T-cell (primary cell): ENCODE results near the gene CD34. TPM values are rescaled to one million over a fixed set of nuclear protein-coding genes. Genes with fewer than 3 reads are reported as not detected.

Experiments used
- ATAC-seq, 4 experiments: fragments of 200-7000 bp in 3 of 4; fragments of 150-1000 bp in 1 of 4; cut with Tn5 transposase; replicated peaks in 1 of 4; 1 replicate in 3 of 4; 2 replicates in 1 of 4; pipeline ENCODE4 v1.10.0; 2021; ENCODE audit warnings: moderate library complexity in 3 of 4, mild to moderate bottlenecking in 2 of 4, moderate number of reproducible peaks in 1 of 4
- CTCF ChIA-PET, 2 donors: fragments of 300-600 bp; sonication (Branson Sonifier 250); formaldehyde crosslinking; loops; one replicate each; lab custom pipeline; 2022; ENCODE audit warnings: antibody characterized with exemption in 2 of 2; lab: Charles Lee
- POLR2A ChIA-PET, 2 donors: fragments of 300-600 bp; sonication (Branson Sonifier 250); formaldehyde crosslinking; loops; one replicate each; lab custom pipeline; 2022; ENCODE audit warnings: antibody characterized with exemption in 2 of 2; lab: Charles Lee
- DNase-seq, 35 experiments: peaks; one replicate each; pipeline versions ENCODE4 v3.0.0 to v3.0.0-alpha.2; 2013 to 2023
- H3K27ac ChIP-seq: one replicate; pipeline ENCODE4 v1.5.1; 2013; ENCODE audit warnings: low read length
- H3K27me3 ChIP-seq, 2 experiments: replicated peaks in 1 of 2; 1 replicate in 1 of 2; 2 replicates in 1 of 2; pipeline versions ENCODE4 v1.6.1 to v1.7.0; 2013; ENCODE audit warnings: low read length in 1 of 2, mixed read lengths in 1 of 2; ENCODE audit not compliant: control insufficient read depth in 2 of 2, insufficient read depth in 2 of 2; ENCODE audit errors: extremely low read depth in 1 of 2
- H3K36me3 ChIP-seq, 2 donors: 1 replicate in 1 of 2; 2 replicates in 1 of 2; pipeline versions ENCODE4 v1.6.1 to v1.7.0; 2013; ENCODE audit warnings: low read length in 1 of 2; ENCODE audit not compliant: control insufficient read depth in 2 of 2, insufficient read depth in 1 of 2; ENCODE audit errors: extremely low read depth in 1 of 2
- H3K4me1 ChIP-seq, 2 experiments: 1 replicate in 1 of 2; 2 replicates in 1 of 2; pipeline versions ENCODE4 v1.6.1 to v1.7.0; 2013; ENCODE audit warnings: low read length in 2 of 2, mixed read lengths in 1 of 2; ENCODE audit not compliant: insufficient read depth in 2 of 2, control insufficient read depth in 1 of 2; ENCODE audit errors: extremely low read depth in 1 of 2
- H3K4me3 ChIP-seq, 2 donors: 1 replicate in 1 of 2; 2 replicates in 1 of 2; pipeline versions ENCODE4 v1.5.1 to v1.7.0; 2013; ENCODE audit warnings: mild to moderate bottlenecking in 2 of 2, low read length in 1 of 2, moderate library complexity in 1 of 2; ENCODE audit not compliant: control insufficient read depth in 1 of 2; ENCODE audit errors: extremely low read depth in 1 of 2
- H3K9me3 ChIP-seq: 2 replicates; pipeline ENCODE4 v1.7.0; 2013
- H3K27ac Mint-ChIP-seq, 2 donors: one replicate each; pipeline ENCODE4 v1.8.0; 2020 to 2021; ENCODE audit warnings: mild to moderate bottlenecking in 2 of 2, mixed read lengths in 2 of 2
- H3K27me3 Mint-ChIP-seq, 2 donors: one replicate each; pipeline ENCODE4 v1.8.0; 2021 to 2022; ENCODE audit warnings: mixed read lengths in 2 of 2
- H3K36me3 Mint-ChIP-seq: one replicate; pipeline ENCODE4 v1.8.0; 2021; ENCODE audit warnings: mixed read lengths
- H3K4me1 Mint-ChIP-seq, 3 donors: one replicate each; pipeline ENCODE4 v1.8.0; 2020 to 2022; ENCODE audit warnings: mixed read lengths in 3 of 3, mild to moderate bottlenecking in 1 of 3
- H3K4me3 Mint-ChIP-seq, 3 donors: one replicate each; pipeline ENCODE4 v1.8.0; 2020 to 2022; ENCODE audit warnings: mild to moderate bottlenecking in 3 of 3, mixed read lengths in 3 of 3, moderate library complexity in 3 of 3
- H3K9me3 Mint-ChIP-seq, 3 donors: one replicate each; pipeline ENCODE4 v1.8.0; 2020 to 2022; ENCODE audit warnings: mixed read lengths in 3 of 3
- WGBS: methylation state at CpG from one replicate; pipeline ENCODE4 v1.1.5; 2013; ENCODE audit warnings: missing lambda C conversion rate; ENCODE audit not compliant: insufficient coverage; 5-methylcytosine and 5-hydroxymethylcytosine counted together
- total RNA-seq, 35 experiments: library from RNA in 6 of 35; stranded (reverse) in 6 of 35; fragments of 120-200 nt in 1 of 35; gene quantifications; one replicate each; pipeline versions ENCODE4 v1.2.1 to v1.2.4 and lab custom pipeline; 2013 to 2026

CD34 gene
- total RNA-seq, 5 donors from 2014 or later (not counting 1 experiment from before 2014, with no cell fraction given), result 0.57 to 1.6 (median 0.83) TPM

DNA sequence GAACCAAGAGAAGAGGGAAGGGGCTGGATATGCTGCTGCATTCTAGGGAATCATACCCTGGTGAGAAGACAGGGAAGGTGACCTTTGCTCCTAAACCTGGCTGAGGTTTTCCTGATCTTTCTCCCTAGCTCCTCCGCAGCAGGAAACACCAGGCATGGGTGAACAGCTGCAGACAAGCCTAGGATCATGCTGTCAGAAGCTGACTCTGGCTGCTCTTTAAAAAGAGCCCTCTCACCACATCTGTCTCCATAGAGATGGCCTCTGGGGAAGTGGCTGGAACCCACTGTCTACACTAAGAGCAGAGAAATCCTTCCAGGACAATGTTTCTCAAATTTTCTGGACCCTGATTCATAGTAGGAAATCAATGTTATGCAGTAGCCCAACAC, 57.6 kb downstream of the CD34 start:
- Histone ChIP-seq H3K9me3 (no peaks in the 10 kb centered on the region), H3K4me3 (no peak overlapping the region), H3K36me3 (peaks cover 0 to 23% of the 10 kb centered on the region in 2 donors), H3K27ac (no peak overlapping the region), H3K4me1 (peaks cover 5 to 65% of the 10 kb centered on the region in 2 experiments), H3K27me3 (no peaks in the 10 kb centered on the region)
- ChIA-PET CTCF (no interaction called here), POLR2A (no interaction called here)
- ATAC-seq (no peak), DNase-seq (no peak)
- H3K4me1 Mint-ChIP-seq, result peaks cover 87 to 92% (median 91%) of the 10 kb centered on the region in 3 donors
- no peaks in the 10 kb centered on the region for H3K27me3 Mint-ChIP-seq
- peak overlapping the region; percentile 58 to 78 for H3K27ac Mint-ChIP-seq
- peak overlapping the region in 1 of 3 donors; percentile 59 for H3K4me3 Mint-ChIP-seq
- no peaks in the 10 kb centered on the region for H3K9me3 Mint-ChIP-seq
- peaks cover 39% of the 10 kb centered on the region for H3K36me3 Mint-ChIP-seq
- WGBS, result no CpG with 5 or more reads among the region's 1 CpG

DNA sequence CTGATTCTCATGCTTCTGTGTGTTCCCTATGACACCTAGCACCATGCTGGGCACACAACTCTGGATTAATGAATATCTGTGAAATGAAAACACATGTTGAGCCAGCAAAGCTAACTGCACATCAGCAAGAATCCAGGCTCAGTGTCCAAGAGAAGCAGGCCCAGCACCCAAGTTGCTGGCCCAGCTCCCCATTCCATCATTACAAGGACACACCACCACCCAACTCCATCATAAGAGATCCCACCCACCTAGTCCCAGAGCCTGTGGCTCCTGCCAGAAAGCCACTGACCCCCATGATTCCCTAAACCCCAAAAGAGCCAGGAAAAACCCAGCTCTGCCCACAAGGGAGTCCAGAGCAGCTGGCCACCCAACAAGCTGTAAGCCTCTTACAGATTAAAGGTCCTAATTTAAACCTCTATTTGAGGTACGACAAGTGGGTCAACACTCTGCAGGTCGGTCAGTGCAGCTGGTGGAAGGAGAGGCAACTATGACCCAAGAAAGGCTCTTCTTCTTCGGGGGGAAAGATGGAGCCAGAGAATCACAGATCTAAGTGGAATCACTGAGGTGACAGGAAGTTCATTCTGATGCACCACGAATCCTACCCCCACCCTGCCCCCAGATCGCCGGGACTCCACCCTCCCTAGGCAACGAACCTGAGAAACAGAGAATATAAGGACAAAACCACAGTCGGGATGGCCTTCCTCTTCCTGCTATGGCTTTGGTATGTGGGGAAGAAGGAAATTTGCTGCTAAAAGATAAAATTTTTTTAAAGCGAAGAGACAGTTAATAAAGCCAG, 58.2 kb downstream of the CD34 start:
- Mint-ChIP-seq H3K36me3 (peaks cover 42% of the 10 kb centered on the region), H3K4me3 (peak overlapping the region in 2 of 3 donors; percentile 25 to 59), H3K9me3 (no peaks in the 10 kb centered on the region), H3K27me3 (no peaks in the 10 kb centered on the region), H3K27ac (peak overlapping the region; percentile 58 to 78), H3K4me1 (peaks cover 93 to 97% (median 95%) of the 10 kb centered on the region in 3 donors)
- WGBS, result 60% methylated on average over 1 of the region's 9 CpGs
- H3K27ac ChIP-seq, result no peak overlapping the region
- ATAC-seq, result peak in 3 of 4 experiments; percentile 33 to 58 (median 39)
- ChIA-PET CTCF (interaction anchor here in 1 of 2 donors (1.1 kb wide), 1 partner anchor 32 kb away, joined by 3 read pairs; no protein-coding TSS in a partner anchor), POLR2A (no interaction called here)
- no peak overlapping the region for H3K4me3 ChIP-seq
- H3K9me3 ChIP-seq, result no peaks in the 10 kb centered on the region
- no peaks in the 10 kb centered on the region for H3K27me3 ChIP-seq
- peaks cover 7 to 71% of the 10 kb centered on the region in 2 experiments for H3K4me1 ChIP-seq
- no peak for DNase-seq
- peaks cover 0 to 23% of the 10 kb centered on the region in 2 donors for H3K36me3 ChIP-seq

DNA sequence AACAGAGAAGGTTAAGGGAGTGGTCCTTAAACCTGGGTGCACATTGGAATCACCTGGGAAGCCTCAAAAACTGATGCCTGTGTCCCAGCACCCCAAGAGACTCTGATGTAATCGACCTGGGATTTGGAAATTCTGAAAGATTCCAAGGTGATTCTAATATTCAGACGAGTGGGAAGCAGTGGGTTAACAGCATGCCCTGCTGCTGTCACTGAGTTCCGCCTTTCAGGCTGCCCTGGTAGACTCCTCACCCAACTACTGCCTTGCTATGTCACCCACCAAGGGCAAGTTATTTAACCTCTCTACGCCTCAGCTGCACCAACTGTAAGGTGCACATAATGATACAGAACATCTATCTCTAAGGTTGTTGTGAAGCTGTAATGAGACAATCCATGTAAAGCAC, 59.2 kb downstream of the CD34 start:
- Histone ChIP-seq H3K9me3 (no peaks in the 10 kb centered on the region), H3K4me1 (peaks cover 7 to 69% of the 10 kb centered on the region in 2 experiments), H3K27me3 (no peaks in the 10 kb centered on the region), H3K36me3 (peaks cover 0 to 16% of the 10 kb centered on the region in 2 donors), H3K4me3 (no peak overlapping the region), H3K27ac (no peak overlapping the region)
- ATAC-seq (no peak), DNase-seq (peak in 1 of 35 experiments; percentile 16)
- H3K4me1 Mint-ChIP-seq, result peaks cover 93 to 94% (median 93%) of the 10 kb centered on the region in 3 donors
- WGBS, result no CpG with 5 or more reads among the region's 4 CpGs
- H3K27ac Mint-ChIP-seq, result peak overlapping the region; percentile 52 to 53
- CTCF ChIA-PET, result interaction anchor here (0.6 to 1.1 kb wide), 2 partner anchors 24 to 33 kb away, joined by 3 to 5 read pairs; no protein-coding TSS in a partner anchor
- H3K36me3 Mint-ChIP-seq, result peaks cover 43% of the 10 kb centered on the region
- H3K9me3 Mint-ChIP-seq, result no peaks in the 10 kb centered on the region
- no peaks in the 10 kb centered on the region for H3K27me3 Mint-ChIP-seq
- H3K4me3 Mint-ChIP-seq, result peak overlapping the region in 1 of 3 donors; percentile 59
- POLR2A ChIA-PET, result no interaction called here

DNA sequence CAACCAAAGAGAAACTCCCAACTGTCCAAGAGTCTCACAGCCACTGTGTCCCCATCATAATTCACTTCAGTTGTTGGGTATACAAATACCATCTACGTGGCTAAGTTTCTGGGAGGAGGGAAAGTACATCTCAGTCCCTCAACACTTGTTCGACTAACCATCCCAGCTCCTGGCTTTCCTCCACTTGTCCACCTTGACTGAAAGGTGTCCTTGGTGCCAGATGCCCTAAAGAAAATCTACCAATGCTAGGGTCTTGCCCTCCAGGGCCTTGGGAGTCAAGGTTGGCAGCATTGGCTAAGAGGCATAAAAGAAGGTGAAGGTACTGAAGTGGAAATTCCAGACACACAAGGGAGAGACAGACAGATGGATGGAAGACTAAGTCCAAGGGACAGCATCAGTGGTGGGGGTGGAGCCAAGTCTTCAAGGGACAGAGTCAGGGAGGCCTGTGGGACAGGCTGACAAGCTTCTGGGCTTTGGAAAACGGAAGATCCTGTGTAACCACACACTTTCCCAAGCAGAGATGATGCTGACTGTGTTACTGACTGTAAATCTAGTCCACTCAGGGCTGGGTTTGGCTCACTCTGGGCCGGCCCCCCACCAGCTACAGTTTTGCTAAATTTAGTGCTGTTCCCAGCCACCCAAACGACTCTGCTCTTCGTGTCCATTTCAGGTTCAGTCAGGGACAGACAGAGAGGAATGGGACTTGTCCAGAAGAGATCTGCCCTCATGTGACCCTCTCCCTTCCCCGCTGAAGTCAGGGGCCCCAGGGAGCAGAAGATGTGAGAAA, 60.1 kb downstream of the CD34 start:
- Mint-ChIP-seq H3K27me3 (no peaks in the 10 kb centered on the region), H3K27ac (peak overlapping the region; percentile 69 to 85), H3K9me3 (no peaks in the 10 kb centered on the region), H3K4me3 (peak overlapping the region in 1 of 3 donors; percentile 43), H3K36me3 (peaks cover 36% of the 10 kb centered on the region), H3K4me1 (peaks cover 91 to 94% (median 92%) of the 10 kb centered on the region in 3 donors)
- DNase-seq, result peak in 1 of 35 experiments; percentile 22
- Histone ChIP-seq H3K9me3 (no peaks in the 10 kb centered on the region), H3K27ac (no peak overlapping the region), H3K4me1 (peaks cover 7 to 64% of the 10 kb centered on the region in 2 experiments), H3K27me3 (no peaks in the 10 kb centered on the region), H3K36me3 (peaks cover 0 to 13% of the 10 kb centered on the region in 2 donors), H3K4me3 (no peak overlapping the region)
- POLR2A ChIA-PET, result no interaction called here
- 84% methylated on average over 3 of the region's 7 CpGs for WGBS
- ATAC-seq, result no peak
- CTCF ChIA-PET, result interaction anchor here in 1 of 2 donors (0.7 kb wide), 1 partner anchor 16 kb away, joined by 4 read pairs; no protein-coding TSS in a partner anchor

DNA sequence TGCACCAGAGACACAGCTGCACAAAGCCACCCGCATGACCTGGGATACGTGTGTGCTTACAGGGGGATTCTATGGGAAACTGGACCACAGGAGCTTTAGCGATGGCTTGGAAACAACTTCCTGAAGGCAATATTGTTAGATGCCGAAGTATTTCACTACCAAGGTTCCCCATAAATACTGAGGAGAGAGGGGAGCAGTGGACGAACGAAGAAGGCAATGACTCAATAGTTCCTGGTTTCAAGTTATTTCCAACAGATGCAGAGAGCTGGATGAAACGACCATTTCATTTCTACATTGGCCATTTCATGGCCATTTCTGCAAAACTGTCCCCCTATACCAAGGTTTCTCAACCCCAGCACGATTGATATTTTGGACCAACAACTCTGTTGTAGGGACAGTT, 61.3 kb downstream of the CD34 start:
- H3K4me3 ChIP-seq, result no peak overlapping the region
- H3K9me3 ChIP-seq, result no peaks in the 10 kb centered on the region
- Mint-ChIP-seq H3K27me3 (no peaks in the 10 kb centered on the region), H3K4me3 (peak overlapping the region in 1 of 3 donors; percentile 55), H3K27ac (peak overlapping the region; percentile 41 to 74), H3K36me3 (peaks cover 36% of the 10 kb centered on the region), H3K9me3 (no peaks in the 10 kb centered on the region), H3K4me1 (peaks cover 92 to 94% (median 94%) of the 10 kb centered on the region in 3 donors)
- H3K4me1 ChIP-seq, result peaks cover 7 to 68% of the 10 kb centered on the region in 2 experiments
- no peak for ATAC-seq
- WGBS, result 100% methylated on average over 2 of the region's 8 CpGs
- H3K27ac ChIP-seq, result no peak overlapping the region
- DNase-seq, result no peak
- peaks cover 0 to 8% of the 10 kb centered on the region in 2 donors for H3K36me3 ChIP-seq
- no peaks in the 10 kb centered on the region for H3K27me3 ChIP-seq
- ChIA-PET POLR2A (interaction anchor here in 1 of 2 donors (0.6 kb wide), 1 partner anchor 9 kb away, joined by 3 read pairs; no protein-coding TSS in a partner anchor), CTCF (interaction anchor here in 1 of 2 donors (1.1 kb wide), 1 partner anchor 20 kb away, joined by 3 read pairs; no protein-coding TSS in a partner anchor)

DNA sequence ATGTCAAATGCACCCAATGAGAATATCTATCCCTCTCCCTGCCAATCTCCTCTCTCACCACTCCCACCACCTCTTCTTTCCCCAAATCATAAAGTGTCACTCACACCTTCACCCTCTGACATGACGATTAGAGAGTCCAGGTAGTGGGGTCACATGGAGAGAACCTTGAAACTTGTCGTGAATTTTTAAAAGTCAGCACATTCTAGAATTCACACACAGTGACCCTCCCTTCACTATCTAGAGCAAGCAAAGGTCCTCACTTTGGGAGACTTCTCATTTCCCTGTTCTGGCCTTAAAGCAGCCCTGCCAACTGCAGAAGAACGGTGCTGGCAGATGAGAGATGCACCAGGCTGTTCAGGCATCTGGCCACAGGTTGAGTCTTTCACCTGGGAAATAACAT, 61.9 kb downstream of the CD34 start:
- H3K9me3 ChIP-seq, result no peaks in the 10 kb centered on the region
- H3K36me3 Mint-ChIP-seq, result peaks cover 42% of the 10 kb centered on the region
- H3K27me3 Mint-ChIP-seq, result no peaks in the 10 kb centered on the region
- H3K4me1 Mint-ChIP-seq, result peaks cover 94 to 97% (median 97%) of the 10 kb centered on the region in 3 donors
- WGBS, result 80% methylated on average over 1 of the region's 3 CpGs
- DNase-seq (peak in 1 of 35 experiments; percentile 1), ATAC-seq (peak in 1 of 4 experiments; percentile 31)
- no peak overlapping the region for H3K4me3 ChIP-seq
- H3K4me1 ChIP-seq, result peaks cover 7 to 62% of the 10 kb centered on the region in 2 experiments
- H3K4me3 Mint-ChIP-seq, result peak overlapping the region; percentile 48 to 55 (median 49)
- no peaks in the 10 kb centered on the region for H3K27me3 ChIP-seq
- peak overlapping the region; percentile 41 to 74 for H3K27ac Mint-ChIP-seq
- H3K9me3 Mint-ChIP-seq, result no peaks in the 10 kb centered on the region
- no peak overlapping the region for H3K27ac ChIP-seq
- ChIA-PET CTCF (interaction anchor here in 1 of 2 donors (1.1 kb wide), 1 partner anchor 19 kb away, joined by 3 read pairs; no protein-coding TSS in a partner anchor), POLR2A (no interaction called here)
- H3K36me3 ChIP-seq, result peaks cover 0 to 9% of the 10 kb centered on the region in 2 donors
